Effector CD8-positive, alpha-beta T cell (primary cell): ENCODE results near the gene EML4.

Experiments
- DNase-seq: peaks from one replicate; lab custom pipeline; 2025; lab: John Stamatoyannopoulos, UW

Gene EML4

DNA sequence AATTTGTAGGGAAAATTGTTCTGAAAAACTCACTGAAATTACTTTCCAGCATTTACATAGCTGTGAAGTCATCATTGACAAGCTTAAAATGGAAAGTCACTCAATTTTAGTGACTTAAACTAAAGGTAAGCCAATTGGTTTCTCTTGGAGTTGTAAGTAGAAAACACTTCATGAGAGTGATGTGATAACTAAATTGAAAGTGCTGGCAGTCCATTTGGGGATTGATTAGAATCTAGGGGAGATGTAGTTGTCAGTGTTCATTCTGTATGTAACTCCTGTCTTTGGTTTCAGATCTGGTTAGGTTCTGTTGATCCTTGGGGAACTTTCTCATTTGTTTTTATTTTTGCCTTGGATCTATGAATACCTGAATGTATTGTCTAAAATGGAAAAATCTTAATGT, 138.0 kb downstream of the EML4 start:
- no peak for DNase-seq

- no peak for DNase-seq
Observed at GRCh38 chr2:42309366-42309765, 140.2 kb downstream of the EML4 start.

DNA sequence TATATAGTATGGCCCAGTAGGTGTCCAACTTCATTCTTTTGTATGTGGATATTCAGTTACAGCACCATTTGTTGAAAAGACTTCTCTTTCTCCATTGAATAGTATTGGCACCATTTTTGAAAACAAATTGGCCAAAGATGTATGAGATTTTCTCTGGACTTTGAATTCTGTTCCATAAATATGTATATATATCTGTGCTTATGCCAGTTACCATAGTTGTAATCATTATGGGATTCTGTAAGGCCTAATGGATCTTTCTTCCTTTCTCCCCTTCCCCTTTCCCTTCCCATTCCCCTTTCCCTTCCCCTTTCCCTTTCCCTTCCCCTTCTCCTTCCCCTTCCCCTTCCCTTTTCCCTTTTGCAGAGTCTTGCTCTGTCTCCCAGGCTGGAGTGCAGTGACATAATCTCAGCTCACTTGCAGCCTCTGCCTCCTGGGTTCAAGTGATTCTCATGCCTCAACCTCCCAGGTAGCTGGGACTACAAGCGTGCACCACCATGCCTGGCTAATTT, 140.9 kb downstream of the EML4 start:
- DNase-seq = no peak

GRCh38 chr2:42312106-42312505, 143.0 kb downstream of the EML4 start:
- no peak for DNase-seq

- DNase-seq = no peak
Observed at GRCh38 chr2:42314892-42315468, 145.8 kb downstream of the EML4 start.

- DNase-seq = no peak
Observed at GRCh38 chr2:42315844-42316470, 146.8 kb downstream of the EML4 start.

DNA sequence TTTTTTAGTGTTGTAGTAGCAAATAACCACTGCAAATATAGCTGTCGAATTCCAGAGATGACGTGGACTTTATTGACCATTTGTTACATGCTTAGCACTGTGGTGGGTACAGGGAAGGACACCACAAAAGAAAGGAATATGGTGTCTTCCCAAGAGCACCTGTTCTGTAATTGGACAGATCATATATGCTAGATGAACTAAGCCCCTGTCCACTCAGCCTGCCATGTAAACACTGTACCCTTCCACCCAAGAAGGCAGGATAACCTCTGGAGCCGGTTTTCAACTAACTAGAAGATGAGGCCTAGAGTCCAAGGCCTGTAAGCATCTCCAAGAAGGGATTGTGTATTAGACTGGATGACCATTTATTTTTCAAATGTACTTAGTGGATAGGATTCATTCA, 147.8 kb downstream of the EML4 start:
- no peak for DNase-seq

- no peak for DNase-seq
Observed at GRCh38 chr2:42317486-42317885, 148.3 kb downstream of the EML4 start.

DNA sequence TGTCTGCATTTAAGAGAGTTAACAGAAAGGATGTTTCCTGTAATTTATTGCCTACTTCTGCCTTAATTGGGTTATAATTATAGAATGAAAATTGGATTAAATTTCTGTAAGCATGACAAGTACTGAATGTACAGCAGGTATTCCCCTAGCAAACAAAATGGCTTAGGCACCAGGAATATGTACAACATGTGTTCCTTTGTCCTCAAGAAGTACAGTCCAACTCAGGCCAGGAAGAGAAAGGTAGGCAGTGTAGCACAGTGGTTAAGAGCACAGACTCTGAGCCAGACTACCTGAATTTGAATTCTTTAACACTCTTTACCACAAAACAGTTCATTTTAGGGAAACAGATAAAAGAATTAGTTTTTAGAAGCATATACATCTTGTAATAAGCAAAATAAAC, 148.8 kb downstream of the EML4 start:
- DNase-seq = no peak

- no peak for DNase-seq
Observed at GRCh38 chr2:42319265-42319664, 150.1 kb downstream of the EML4 start.

GRCh38 chr2:42321452-42322064, 152.4 kb downstream of the EML4 start:
- DNase-seq = no peak

DNA sequence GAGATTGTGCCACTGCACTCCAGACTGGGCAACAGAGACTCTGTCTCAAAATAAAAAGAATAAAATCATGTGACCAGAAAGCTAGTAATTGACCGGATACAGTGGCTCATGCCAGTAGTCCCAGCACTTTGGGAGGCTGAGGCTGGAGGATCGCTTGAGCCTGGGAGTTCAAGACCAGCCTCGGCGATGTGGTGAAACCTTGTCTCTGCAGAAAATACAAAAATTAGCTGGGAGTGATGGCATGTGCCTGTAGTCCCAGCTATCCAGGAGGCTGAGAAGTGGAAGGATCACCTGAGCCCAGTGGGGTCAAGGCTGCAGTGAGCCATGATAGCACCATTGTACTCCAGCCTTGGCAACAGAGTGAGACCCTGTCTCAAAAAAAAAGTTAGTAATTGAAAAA, 155.1 kb downstream of the EML4 start:
- DNase-seq = no peak

- DNase-seq = no peak
Observed at GRCh38 chr2:42324949-42325348, 155.8 kb downstream of the EML4 start.

- DNase-seq = no peak
Observed at GRCh38 chr2:42325609-42326008, 156.5 kb downstream of the EML4 start.

DNA sequence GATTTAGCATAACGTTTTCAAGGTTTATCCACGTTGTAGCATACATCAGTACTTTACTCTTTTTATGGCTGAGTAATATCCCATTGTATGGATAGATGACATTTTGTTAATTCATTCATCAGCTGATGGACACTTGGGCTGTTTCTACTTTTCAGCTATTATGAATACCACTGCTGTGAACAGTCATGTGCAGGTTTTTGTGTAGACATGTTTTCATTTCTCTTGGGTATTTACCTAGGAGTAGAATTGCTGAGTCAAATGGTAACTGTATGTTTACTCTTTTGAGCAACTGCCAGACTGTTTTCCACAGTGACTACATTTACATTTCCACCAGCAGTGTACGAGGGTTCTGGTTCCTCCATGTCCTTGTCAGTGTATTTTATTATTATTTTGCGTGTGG, 158.0 kb downstream of the EML4 start:
- no peak for DNase-seq

DNA sequence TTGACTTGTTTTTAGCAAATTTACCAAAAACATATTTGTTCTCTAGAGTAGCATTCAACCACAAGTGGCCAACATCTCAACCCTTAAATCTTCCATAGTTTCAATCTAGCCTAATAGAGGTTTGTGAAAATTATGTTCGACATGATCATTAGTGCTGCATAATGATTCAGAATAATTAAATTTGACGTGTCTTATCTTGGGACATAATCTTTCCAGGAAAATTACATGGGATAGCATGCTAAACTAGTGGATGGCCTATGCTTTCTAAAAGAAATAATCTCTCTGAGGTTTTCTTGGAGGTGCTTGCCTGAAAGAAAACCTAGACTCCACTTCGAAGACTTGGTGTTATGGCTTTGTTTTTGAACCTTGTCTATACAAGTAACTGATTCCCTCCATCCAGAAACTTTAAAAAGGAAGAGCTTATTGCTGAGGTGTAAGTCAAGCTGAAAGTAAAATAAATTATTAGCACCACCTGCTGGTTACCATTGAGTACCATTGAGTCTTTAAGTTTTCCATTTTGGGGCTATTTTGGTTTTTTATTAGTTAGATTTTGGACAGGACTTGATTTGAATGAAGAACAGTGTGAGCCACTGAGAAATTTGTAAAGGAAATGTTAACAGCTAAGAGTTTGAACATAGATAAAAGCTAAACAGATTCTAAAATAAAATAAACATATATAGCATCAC, 159.1 kb downstream of the EML4 start:
- no peak for DNase-seq

DNA sequence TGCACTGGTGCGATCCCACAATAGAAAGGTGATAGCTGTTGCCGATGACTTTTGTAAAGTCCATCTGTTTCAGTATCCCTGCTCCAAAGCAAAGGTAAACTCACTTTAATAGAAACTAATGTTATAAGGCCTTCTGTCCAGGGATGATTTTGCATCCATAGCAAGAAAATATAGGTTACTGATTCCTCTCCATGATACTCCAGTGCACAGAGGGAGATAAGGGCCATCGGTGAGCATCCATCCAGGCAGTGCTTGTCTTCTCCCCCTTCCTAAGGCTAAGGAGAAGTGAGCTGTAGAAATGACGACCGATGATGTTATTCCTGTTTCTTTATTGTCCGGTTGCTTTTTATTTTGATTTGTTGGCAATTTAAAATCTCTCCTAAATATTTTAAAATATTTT, 159.8 kb downstream of the EML4 start:
- DNase-seq = no peak

- no peak for DNase-seq
Observed at GRCh38 chr2:42329736-42330135, 160.6 kb downstream of the EML4 start.

DNA sequence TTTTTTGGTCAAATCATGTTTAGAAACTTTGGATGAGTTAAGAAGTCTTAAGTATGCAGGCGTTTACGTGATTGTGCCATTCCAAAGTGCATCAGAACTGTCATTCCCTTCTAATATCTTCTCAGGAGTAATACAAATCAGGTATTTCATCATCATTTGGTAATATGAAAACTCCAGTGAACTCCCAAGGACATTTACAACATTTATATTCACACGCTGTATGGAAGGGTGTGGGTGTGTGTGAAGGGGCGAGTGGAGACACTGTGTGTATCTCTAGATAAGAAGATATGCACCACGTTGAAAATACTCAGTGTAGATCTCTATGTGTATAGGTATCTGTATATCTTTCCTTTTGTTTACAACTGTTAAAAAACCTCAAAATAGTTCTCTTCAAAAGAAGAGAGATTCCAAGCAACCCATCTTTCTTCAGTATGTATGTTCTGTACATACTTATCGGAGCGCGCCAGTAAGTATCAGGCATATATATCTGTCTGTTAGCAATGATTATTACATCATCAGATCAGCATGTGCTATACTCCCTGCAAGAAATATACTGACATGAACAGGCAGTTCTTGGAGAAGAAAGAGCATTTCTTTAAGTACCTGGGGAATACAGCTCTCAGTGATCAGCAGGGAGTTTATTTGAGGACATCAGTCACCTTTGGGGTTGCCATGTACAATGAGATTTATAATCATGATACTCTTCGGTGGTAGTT, 162.6 kb downstream of the EML4 start:
- no peak for DNase-seq

DNA sequence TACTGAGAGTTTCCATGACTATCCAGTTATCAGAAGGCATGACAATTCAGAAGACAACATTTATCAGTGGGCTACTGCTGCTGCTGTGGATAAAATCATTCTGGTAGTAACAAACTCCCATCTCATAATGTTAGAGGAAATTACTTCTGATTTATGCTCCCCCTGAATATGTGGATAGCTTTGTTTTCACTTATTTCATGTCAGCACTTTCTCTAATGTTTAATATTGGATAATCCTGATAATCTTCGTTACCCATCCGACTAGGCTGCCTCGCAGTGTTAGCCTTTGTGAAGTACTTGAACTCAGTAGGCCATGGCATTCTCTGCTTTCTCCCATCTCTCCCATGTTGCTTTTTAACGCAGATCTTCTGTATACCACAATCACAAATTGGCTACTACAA, 163.4 kb downstream of the EML4 start:
- no peak for DNase-seq

DNA sequence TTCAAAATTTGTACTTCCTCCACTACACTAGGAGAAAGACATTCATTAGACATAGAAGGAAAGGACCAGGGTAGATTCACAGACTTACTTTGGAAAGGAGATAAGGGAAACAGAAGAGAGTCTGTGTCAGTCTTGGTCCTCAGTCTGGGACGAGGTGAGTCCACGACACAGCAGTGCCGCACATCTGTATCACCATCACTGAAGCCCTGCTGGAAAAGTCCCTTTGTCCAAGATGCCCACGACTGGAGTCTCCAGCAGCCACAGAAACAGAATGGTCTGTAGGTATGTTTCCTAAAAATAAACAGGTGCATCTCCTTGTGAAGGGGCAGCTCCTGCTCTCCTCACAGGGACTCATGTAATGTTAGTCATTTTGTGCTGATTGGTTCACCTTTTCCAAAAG, 164.4 kb downstream of the EML4 start:
- DNase-seq = no peak

- no peak for DNase-seq
Observed at GRCh38 chr2:42334220-42334619, 165.1 kb downstream of the EML4 start.
